ENCODE measurements around the gene OR10H4. TPM values are rescaled to one million over a fixed set of nuclear protein-coding genes. Genes with fewer than 3 reads are reported as not detected.

OR10H4 gene
- total RNA-seq, 1 donor from 2014 or later, result not detected

- Histone ChIP-seq H3K27me3 (ENCODE audit: insufficient read depth, low read length) (no peaks in the 10 kb centered on the region), H3K4me1 (ENCODE audit: insufficient read depth, low read length) (no peaks in the 10 kb centered on the region), H3K9me3 (ENCODE audit: insufficient read depth, low read depth, low read length) (no peaks in the 10 kb centered on the region), H2AFZ (ENCODE audit: low read depth, low read length) (no peak overlapping the region), H3K4me3 (ENCODE audit: insufficient read depth, low read depth, low read length) (no peak overlapping the region), H3K79me2 (ENCODE audit: insufficient read depth, low read length) (no peaks in the 10 kb centered on the region), H4K20me1 (ENCODE audit: insufficient read depth, low read length) (no peaks in the 10 kb centered on the region), H3K36me3 (ENCODE audit: insufficient read depth, low read length) (no peaks in the 10 kb centered on the region), H3K27ac (ENCODE audit: low read depth, low read length) (no peak overlapping the region), H3K4me2 (ENCODE audit: low read length) (no peak overlapping the region), H3K9ac (ENCODE audit: low read length) (no peak overlapping the region)
- H3K9me3 Mint-ChIP-seq (ENCODE audit: unreplicated experiment), result peaks cover 12% of the 10 kb centered on the region
- DNase-seq (ENCODE audit: low read depth), result no peak
- no peak overlapping the region for H3K27ac Mint-ChIP-seq (ENCODE audit: unreplicated experiment)
- no peaks in the 10 kb centered on the region for H3K4me1 Mint-ChIP-seq (ENCODE audit: low read depth, unreplicated experiment)
- no peak overlapping the region for H3K4me3 Mint-ChIP-seq (ENCODE audit: unreplicated experiment)
- no peaks in the 10 kb centered on the region for H3K27me3 Mint-ChIP-seq (ENCODE audit: low read depth, unreplicated experiment)
- no peak for FAIRE-seq
- H3K36me3 Mint-ChIP-seq (ENCODE audit: low read depth, unreplicated experiment), result no peaks in the 10 kb centered on the region
- TF ChIP-seq EZH2 (IDR thresholded peaks at IDR 0.05; ENCODE audit: insufficient read depth, low read length), result no peak
- TF ChIP-seq CTCF (IDR thresholded peaks at IDR 0.05; ENCODE audit: insufficient read depth, low read depth, low read length), result no peak
These were observed 43.2 kb downstream of the OR10H4 start for GRCh38 chr19:15992014-15992413.

GRCh38 chr19:15995536-15995935 is 46.7 kb downstream of the OR10H4 start:
- Mint-ChIP-seq H3K27ac (ENCODE audit: unreplicated experiment) (no peak overlapping the region), H3K4me1 (ENCODE audit: low read depth, unreplicated experiment) (no peaks in the 10 kb centered on the region), H3K9me3 (ENCODE audit: unreplicated experiment) (peaks cover 12% of the 10 kb centered on the region), H3K36me3 (ENCODE audit: low read depth, unreplicated experiment) (no peaks in the 10 kb centered on the region), H3K27me3 (ENCODE audit: low read depth, unreplicated experiment) (peaks cover 1% of the 10 kb centered on the region), H3K4me3 (ENCODE audit: unreplicated experiment) (no peak overlapping the region)
- DNase-seq (ENCODE audit: low read depth) (no peak), FAIRE-seq (no peak)
- Histone ChIP-seq H3K79me2 (ENCODE audit: insufficient read depth, low read length) (no peaks in the 10 kb centered on the region), H3K4me1 (ENCODE audit: insufficient read depth, low read length) (no peaks in the 10 kb centered on the region), H3K27me3 (ENCODE audit: insufficient read depth, low read length) (no peaks in the 10 kb centered on the region), H3K9me3 (ENCODE audit: insufficient read depth, low read depth, low read length) (no peaks in the 10 kb centered on the region), H3K4me2 (ENCODE audit: low read length) (no peak overlapping the region), H3K27ac (ENCODE audit: low read depth, low read length) (no peak overlapping the region), H3K36me3 (ENCODE audit: insufficient read depth, low read length) (no peaks in the 10 kb centered on the region), H4K20me1 (ENCODE audit: insufficient read depth, low read length) (no peaks in the 10 kb centered on the region), H2AFZ (ENCODE audit: low read depth, low read length) (no peak overlapping the region), H3K9ac (ENCODE audit: low read length) (no peak overlapping the region), H3K4me3 (ENCODE audit: insufficient read depth, low read depth, low read length) (no peak overlapping the region)
- no peak for TF ChIP-seq CTCF (IDR thresholded peaks at IDR 0.05; ENCODE audit: insufficient read depth, low read depth, low read length)
- TF ChIP-seq EZH2 (IDR thresholded peaks at IDR 0.05; ENCODE audit: insufficient read depth, low read length), result no peak

GRCh38 chr19:15998166-15998565 is 49.4 kb downstream of the OR10H4 start:
- FAIRE-seq (no peak), DNase-seq (ENCODE audit: low read depth) (no peak)
- Mint-ChIP-seq H3K9me3 (ENCODE audit: unreplicated experiment) (peaks cover 14% of the 10 kb centered on the region), H3K36me3 (ENCODE audit: low read depth, unreplicated experiment) (no peaks in the 10 kb centered on the region), H3K27me3 (ENCODE audit: low read depth, unreplicated experiment) (peaks cover 1% of the 10 kb centered on the region), H3K4me3 (ENCODE audit: unreplicated experiment) (no peak overlapping the region), H3K27ac (ENCODE audit: unreplicated experiment) (no peak overlapping the region), H3K4me1 (ENCODE audit: low read depth, unreplicated experiment) (no peaks in the 10 kb centered on the region)
- Histone ChIP-seq H3K36me3 (ENCODE audit: insufficient read depth, low read length) (no peaks in the 10 kb centered on the region), H3K79me2 (ENCODE audit: insufficient read depth, low read length) (no peaks in the 10 kb centered on the region), H2AFZ (ENCODE audit: low read depth, low read length) (no peak overlapping the region), H3K4me3 (ENCODE audit: insufficient read depth, low read depth, low read length) (no peak overlapping the region), H3K27me3 (ENCODE audit: insufficient read depth, low read length) (no peaks in the 10 kb centered on the region), H3K9me3 (ENCODE audit: insufficient read depth, low read depth, low read length) (no peaks in the 10 kb centered on the region), H3K9ac (ENCODE audit: low read length) (no peak overlapping the region), H4K20me1 (ENCODE audit: insufficient read depth, low read length) (no peaks in the 10 kb centered on the region), H3K27ac (ENCODE audit: low read depth, low read length) (no peak overlapping the region), H3K4me2 (ENCODE audit: low read length) (no peak overlapping the region), H3K4me1 (ENCODE audit: insufficient read depth, low read length) (no peaks in the 10 kb centered on the region)
- TF ChIP-seq CTCF (IDR thresholded peaks at IDR 0.05; ENCODE audit: insufficient read depth, low read depth, low read length) (no peak), EZH2 (IDR thresholded peaks at IDR 0.05; ENCODE audit: insufficient read depth, low read length) (no peak)

Other genes with a start within 250 kb of the OR10H4 start
- not detected in 2 replicates for gene OR10H2, start 221.0 kb upstream of the OR10H4 start, total RNA-seq
- gene OR10H3, start 211.0 kb upstream of the OR10H4 start, total RNA-seq, result not detected in 2 replicates
- gene OR10H5, start 161.3 kb upstream of the OR10H4 start, total RNA-seq, result not detected in 2 replicates
- not detected in 2 replicates for gene OR10H1, start 133.3 kb upstream of the OR10H4 start, total RNA-seq
- gene CYP4F2, start 50.9 kb upstream of the OR10H4 start, total RNA-seq, result not detected in 2 replicates
- not detected in 2 replicates for gene CYP4F11, start 14.5 kb upstream of the OR10H4 start, total RNA-seq
- gene TPM4, start 127.5 kb downstream of the OR10H4 start, total RNA-seq, result 811 and 843 TPM in 2 replicates
- 80.5 and 82.8 TPM in 2 replicates for gene RAB8A, start 162.9 kb downstream of the OR10H4 start, total RNA-seq
- not detected in 2 replicates for gene HSH2D, start 194.7 kb downstream of the OR10H4 start, total RNA-seq
- not detected in 2 replicates for gene CIB3, start 224.5 kb downstream of the OR10H4 start, total RNA-seq
- gene FAM32A, start 236.4 kb downstream of the OR10H4 start, total RNA-seq, result 95.4 and 106 TPM in 2 replicates
- gene AP1M1, start 248.9 kb downstream of the OR10H4 start, total RNA-seq, result 87.6 and 90.8 TPM in 2 replicates

Data from astrocyte (in vitro differentiated cells and primary cell).